Smooth muscle cell (in vitro differentiated cells): ENCODE data around the gene NYAP1. TPM values are rescaled to one million over a fixed set of nuclear protein-coding genes. Genes with fewer than 3 reads are reported as not detected.
A peak's percentile ranks its signal among the peaks of the same experiment; 100 is the strongest.

Source experiments
- DNase-seq: peaks from one replicate; lab custom pipeline; 2025; ENCODE audit not compliant: unreplicated experiment; lab: John Stamatoyannopoulos, UW
- H2AFZ ChIP-seq: fragments of 200-600 bp; sonication (generic); 2 replicates; pipeline ENCODE4 v1.6.0; 2016; ENCODE audit warnings: antibody characterized with exemption, low read depth, mild to moderate bottlenecking
- H3F3A ChIP-seq: fragments of 200-600 bp; sonication (generic); 2 replicates; pipeline ENCODE4 v1.6.0; 2017; ENCODE audit warnings: antibody characterized with exemption, low read depth
- H3K27ac ChIP-seq: fragments of 200-600 bp; sonication (generic); 2 replicates; pipeline ENCODE4 v1.5.1; 2016; ENCODE audit warnings: low read depth, mild to moderate bottlenecking
- H3K27me3 ChIP-seq: fragments of 200-600 bp; sonication (generic); 2 replicates; pipeline ENCODE4 v1.6.1; 2016; ENCODE audit warnings: low read depth, mild to moderate bottlenecking
- H3K36me3 ChIP-seq: fragments of 200-600 bp; sonication (generic); 2 replicates; pipeline ENCODE4 v1.5.1; 2016; ENCODE audit warnings: low read depth
- H3K4me1 ChIP-seq: fragments of 200-600 bp; sonication (generic); 2 replicates; pipeline ENCODE4 v1.5.1; 2016; ENCODE audit warnings: low read depth
- H3K4me2 ChIP-seq: fragments of 200-600 bp; sonication (generic); 2 replicates; pipeline ENCODE4 v1.6.0; 2016; ENCODE audit warnings: mild to moderate bottlenecking
- H3K4me3 ChIP-seq: fragments of 200-600 bp; sonication (generic); 2 replicates; pipeline ENCODE4 v1.5.1; 2016; ENCODE audit warnings: mild to moderate bottlenecking
- H3K79me2 ChIP-seq: fragments of 200-600 bp; sonication (generic); 2 replicates; pipeline ENCODE4 v1.6.0; 2016; ENCODE audit warnings: low read depth, mild to moderate bottlenecking
- H3K9ac ChIP-seq: fragments of 200-600 bp; sonication (generic); 2 replicates; pipeline ENCODE4 v1.6.0; 2016; ENCODE audit warnings: low read depth
- H3K9me3 ChIP-seq: fragments of 200-600 bp; sonication (generic); replicated peaks from 2 replicates; pipeline ENCODE4 v1.5.1; 2016; ENCODE audit warnings: low read depth
- H4K20me1 ChIP-seq: fragments of 200-600 bp; sonication (generic); 2 replicates; pipeline ENCODE4 v1.6.0; 2016; ENCODE audit warnings: low read depth
- WGBS: methylation state at CpG from one replicate; pipeline ENCODE4 v1.1.7; 2016; ENCODE audit warnings: low lambda C conversion rate; 5-methylcytosine and 5-hydroxymethylcytosine counted together
- polyA plus RNA-seq: library from polyadenylated mRNA; unstranded; fragments of >200 nt; fragmentation: Nextera tagmentation; extraction: Ambion mirVana; gene quantifications from 2 replicates; pipeline ENCODE4 v1.2.1, GENCODE V29; 2016
- total RNA-seq: library from RNA; depleted of rRNA; stranded (reverse); fragments of >200 nt; gene quantifications from 2 replicates; pipeline ENCODE4 v1.2.3, GENCODE V29; 2014
- TF ChIP-seq, protein P1 (sequence below): fragments of 200-600 bp; sonication (generic); IDR thresholded peaks from 2 replicates; pipeline ENCODE4 v1.5.1; 2017; ENCODE audit warnings: borderline replicate concordance, mild to moderate bottlenecking, antibody characterized with exemption; ENCODE audit not compliant: insufficient read depth, poor library complexity, severe bottlenecking

NYAP1 gene
- total and polyA plus RNA-seq, 2 experiments from 2014 or later: 2.3 TPM; not detected in 1

DNA sequence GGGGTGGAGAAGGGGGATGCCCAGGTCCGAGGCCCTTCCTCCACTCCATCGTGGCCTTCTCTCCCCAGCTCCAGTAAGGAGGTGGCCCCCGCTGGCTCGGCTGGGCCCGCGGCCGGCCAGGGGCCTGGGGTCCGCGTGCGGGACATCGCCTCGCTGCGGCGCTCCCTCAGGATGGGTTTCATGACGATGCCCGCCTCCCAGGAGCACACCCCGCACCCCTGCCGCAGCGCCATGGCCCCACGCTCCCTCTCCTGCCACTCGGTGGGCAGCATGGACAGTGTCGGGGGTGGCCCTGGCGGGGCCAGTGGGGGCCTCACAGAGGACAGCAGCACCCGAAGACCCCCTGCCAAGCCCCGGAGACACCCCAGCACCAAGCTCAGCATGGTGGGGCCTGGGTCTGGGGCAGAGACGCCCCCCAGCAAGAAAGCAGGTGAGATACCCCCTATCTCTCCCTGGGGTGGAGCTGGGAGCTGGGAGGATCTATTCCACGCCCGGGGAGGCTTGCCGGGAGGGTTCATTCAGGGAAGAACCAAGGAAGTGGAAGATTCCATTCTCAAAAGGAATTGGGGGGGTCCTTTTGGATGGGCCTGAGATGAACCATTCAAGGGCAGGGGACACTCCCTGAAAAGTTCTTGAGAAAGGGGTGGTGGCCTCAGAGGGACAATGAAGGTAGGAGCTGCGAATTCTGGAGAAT is 3.2 kb downstream of the NYAP1 start:
- Histone ChIP-seq H3K4me3 (no peak overlapping the region), H3K79me2 (no peaks in the 10 kb centered on the region), H3K27ac (no peak overlapping the region), H3K4me1 (peaks cover 8% of the 10 kb centered on the region), H3K27me3 (no peaks in the 10 kb centered on the region), H3K36me3 (no peaks in the 10 kb centered on the region), H3K4me2 (no peak overlapping the region), H3K9ac (no peak overlapping the region), H3K9me3 (no peaks in the 10 kb centered on the region), H2AFZ (no peak overlapping the region), H4K20me1 (no peaks in the 10 kb centered on the region), H3F3A (no peaks in the 10 kb centered on the region)
- WGBS: 84% methylated on average over 14 of the region's 30 CpGs
- TF ChIP-seq, protein P1, sequence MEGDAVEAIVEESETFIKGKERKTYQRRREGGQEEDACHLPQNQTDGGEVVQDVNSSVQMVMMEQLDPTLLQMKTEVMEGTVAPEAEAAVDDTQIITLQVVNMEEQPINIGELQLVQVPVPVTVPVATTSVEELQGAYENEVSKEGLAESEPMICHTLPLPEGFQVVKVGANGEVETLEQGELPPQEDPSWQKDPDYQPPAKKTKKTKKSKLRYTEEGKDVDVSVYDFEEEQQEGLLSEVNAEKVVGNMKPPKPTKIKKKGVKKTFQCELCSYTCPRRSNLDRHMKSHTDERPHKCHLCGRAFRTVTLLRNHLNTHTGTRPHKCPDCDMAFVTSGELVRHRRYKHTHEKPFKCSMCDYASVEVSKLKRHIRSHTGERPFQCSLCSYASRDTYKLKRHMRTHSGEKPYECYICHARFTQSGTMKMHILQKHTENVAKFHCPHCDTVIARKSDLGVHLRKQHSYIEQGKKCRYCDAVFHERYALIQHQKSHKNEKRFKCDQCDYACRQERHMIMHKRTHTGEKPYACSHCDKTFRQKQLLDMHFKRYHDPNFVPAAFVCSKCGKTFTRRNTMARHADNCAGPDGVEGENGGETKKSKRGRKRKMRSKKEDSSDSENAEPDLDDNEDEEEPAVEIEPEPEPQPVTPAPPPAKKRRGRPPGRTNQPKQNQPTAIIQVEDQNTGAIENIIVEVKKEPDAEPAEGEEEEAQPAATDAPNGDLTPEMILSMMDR: no peak
- DNase-seq: no peak

- Histone ChIP-seq H2AFZ (no peak overlapping the region), H3K9me3 (no peaks in the 10 kb centered on the region), H3K4me1 (peaks cover 11% of the 10 kb centered on the region), H3K27ac (no peak overlapping the region), H4K20me1 (no peaks in the 10 kb centered on the region), H3K27me3 (peaks cover 4% of the 10 kb centered on the region), H3K36me3 (no peaks in the 10 kb centered on the region), H3K4me3 (no peak overlapping the region), H3K4me2 (no peak overlapping the region), H3K9ac (no peak overlapping the region), H3K79me2 (no peaks in the 10 kb centered on the region), H3F3A (no peaks in the 10 kb centered on the region)
- TF ChIP-seq, protein P1: no peak
- WGBS: 97% methylated on average over 38 of the region's 44 CpGs
- no peak for DNase-seq
These were observed 4.8 kb downstream of the NYAP1 start for GRCh38 chr7:100488333-100489095.

DNA sequence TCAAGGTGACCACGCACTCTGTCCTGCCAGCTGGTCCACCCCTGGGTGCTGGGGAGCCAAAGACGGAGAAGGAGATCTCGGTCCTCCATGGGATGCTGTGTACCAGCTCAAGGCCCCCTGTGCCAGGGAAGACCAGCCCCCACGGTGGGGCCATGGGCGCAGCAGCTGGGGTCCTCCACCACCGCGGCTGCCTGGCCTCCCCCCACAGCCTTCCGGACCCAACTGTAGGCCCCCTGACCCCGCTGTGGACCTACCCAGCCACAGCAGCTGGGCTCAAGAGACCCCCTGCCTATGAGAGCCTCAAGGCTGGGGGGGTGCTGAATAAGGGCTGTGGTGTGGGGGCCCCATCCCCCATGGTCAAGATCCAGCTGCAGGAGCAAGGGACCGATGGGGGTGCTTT is 5.4 kb downstream of the NYAP1 start:
- Histone ChIP-seq H3K4me1 (peaks cover 16% of the 10 kb centered on the region), H3K9ac (no peak overlapping the region), H3K4me3 (no peak overlapping the region), H3K9me3 (no peaks in the 10 kb centered on the region), H2AFZ (no peak overlapping the region), H3K27ac (no peak overlapping the region), H3F3A (no peaks in the 10 kb centered on the region), H3K27me3 (peaks cover 4% of the 10 kb centered on the region), H4K20me1 (no peaks in the 10 kb centered on the region), H3K4me2 (no peak overlapping the region), H3K79me2 (no peaks in the 10 kb centered on the region), H3K36me3 (no peaks in the 10 kb centered on the region)
- 93% methylated on average over 9 of the region's 10 CpGs for WGBS
- DNase-seq: no peak
- TF ChIP-seq, protein P1: no peak

- Histone ChIP-seq H3K9ac (no peak overlapping the region), H3K27ac (no peak overlapping the region), H4K20me1 (no peaks in the 10 kb centered on the region), H3K4me1 (peaks cover 18% of the 10 kb centered on the region), H3F3A (no peaks in the 10 kb centered on the region), H3K4me2 (no peak overlapping the region), H3K36me3 (no peaks in the 10 kb centered on the region), H3K4me3 (no peak overlapping the region), H3K27me3 (peaks cover 4% of the 10 kb centered on the region), H2AFZ (no peak overlapping the region), H3K9me3 (no peaks in the 10 kb centered on the region), H3K79me2 (no peaks in the 10 kb centered on the region)
- WGBS: 70% methylated on average over 8 of the region's 9 CpGs
- DNase-seq: peak; percentile 18
- TF ChIP-seq, protein P1: no peak
These were observed 6.1 kb downstream of the NYAP1 start for GRCh38 chr7:100489824-100490223.
